SU-DHL-6 (cell line): ENCODE measurements around the gene SLC28A3.

Source experiments
- H2AFZ ChIP-seq: fragments of 200-600 bp; sonication (generic); 2 replicates; pipeline ENCODE4 v1.6.1; 2014; ENCODE audit warnings: low read depth, mild to moderate bottlenecking, moderate library complexity, mixed read lengths, antibody characterized with exemption, low read length; ENCODE audit not compliant: severe bottlenecking
- H3F3A ChIP-seq: fragments of 200-600 bp; shearing (Covaris generic); 2 replicates; pipeline ENCODE4 v1.6.0; 2016; ENCODE audit warnings: antibody characterized with exemption, mild to moderate bottlenecking; ENCODE audit not compliant: insufficient read depth
- H3K27ac ChIP-seq: fragments of 200-600 bp; sonication (generic); 2 replicates; pipeline ENCODE4 v1.5.1; 2016; ENCODE audit warnings: low read depth, mild to moderate bottlenecking, low read length, moderate library complexity, mixed read lengths
- H3K27me3 ChIP-seq: fragments of 200-600 bp; sonication (generic), shearing (Covaris generic); 2 replicates; pipeline ENCODE4 v1.6.0; 2014; ENCODE audit warnings: mild to moderate bottlenecking, low read length
- H3K36me3 ChIP-seq: fragments of 200-600 bp; sonication (generic); 2 replicates; pipeline ENCODE4 v1.6.1; 2014; ENCODE audit warnings: mild to moderate bottlenecking, low read length, mixed read lengths
- H3K4me2 ChIP-seq: fragments of 300-600, 200-600 bp; shearing (Covaris generic), sonication (generic); 2 replicates; pipeline ENCODE4 v1.6.0; 2014; ENCODE audit warnings: low read length, low read depth, mild to moderate bottlenecking; ENCODE audit not compliant: poor library complexity, severe bottlenecking
- H3K4me3 ChIP-seq: fragments of 200-600 bp; sonication (generic); 2 replicates; pipeline ENCODE4 v1.5.1; 2014; ENCODE audit warnings: antibody characterized with exemption, low read length, mild to moderate bottlenecking, mixed read lengths; ENCODE audit not compliant: insufficient read depth, poor library complexity, severe bottlenecking
- H3K79me2 ChIP-seq: fragments of 200-600 bp; sonication (generic); 2 replicates; pipeline ENCODE4 v1.6.1; 2014; ENCODE audit warnings: mild to moderate bottlenecking, low read length, moderate library complexity; ENCODE audit not compliant: insufficient read depth
- H3K9ac ChIP-seq: fragments of 200-600 bp; sonication (generic); 2 replicates; pipeline ENCODE4 v1.7.0; 2014; ENCODE audit warnings: mild to moderate bottlenecking, low read length
- H3K9me2 ChIP-seq: fragments of 200-600 bp; sonication (generic); replicated peaks from 2 replicates; pipeline ENCODE4 v1.6.1; 2014; ENCODE audit warnings: low read length; ENCODE audit not compliant: insufficient read depth
- H3K9me3 ChIP-seq: fragments of 200-600 bp; sonication (generic); 2 replicates; pipeline ENCODE4 v1.6.1; 2014; ENCODE audit warnings: low read length, mixed read lengths; ENCODE audit not compliant: insufficient read depth
- H4K20me1 ChIP-seq: fragments of 200-600 bp; sonication (generic); 2 replicates; pipeline ENCODE4 v1.6.1; 2014; ENCODE audit warnings: low read depth, mild to moderate bottlenecking, antibody characterized with exemption, low read length, moderate library complexity, mixed read lengths
- CTCF ChIP-seq: fragments of 200-600 bp; sonication (generic); IDR thresholded peaks from one replicate; pipeline ENCODE4 v1.5.1; 2017; ENCODE audit warnings: antibody characterized with exemption, mild to moderate bottlenecking, low read length, moderate library complexity; ENCODE audit not compliant: insufficient read depth, poor library complexity, severe bottlenecking
- EZH2phosphoT487 ChIP-seq: fragments of 200-600 bp; sonication (generic), shearing (Covaris generic); conservative IDR thresholded peaks from 2 replicates; pipeline ENCODE4 v1.6.1; 2018; ENCODE audit warnings: mild to moderate bottlenecking, antibody characterized with exemption, low read length, moderate library complexity, mixed read lengths

SLC28A3 gene

GRCh38 chr9:84258371-84258770 is 82.2 kb downstream of the SLC28A3 start:
- no peaks in the 10 kb centered on the region for H3K36me3 ChIP-seq
- no peak overlapping the region for H3K9ac ChIP-seq
- TF ChIP-seq CTCF, result no peak
- no peak for TF ChIP-seq EZH2phosphoT487
- H3K9me2 ChIP-seq, result no peaks in the 10 kb centered on the region
- no peaks in the 10 kb centered on the region for H3F3A ChIP-seq
- H3K27me3 ChIP-seq, result no peaks in the 10 kb centered on the region
- no peak overlapping the region for H3K4me2 ChIP-seq
- no peaks in the 10 kb centered on the region for H3K9me3 ChIP-seq
- no peak overlapping the region for H3K27ac ChIP-seq
- no peaks in the 10 kb centered on the region for H3K79me2 ChIP-seq
- H4K20me1 ChIP-seq, result no peaks in the 10 kb centered on the region
- H3K4me3 ChIP-seq, result no peak overlapping the region
- H2AFZ ChIP-seq, result no peak overlapping the region

- H2AFZ ChIP-seq, result no peak overlapping the region
- H3K9ac ChIP-seq, result no peak overlapping the region
- no peaks in the 10 kb centered on the region for H3F3A ChIP-seq
- no peak for TF ChIP-seq EZH2phosphoT487
- no peak for TF ChIP-seq CTCF
- no peaks in the 10 kb centered on the region for H4K20me1 ChIP-seq
- H3K79me2 ChIP-seq, result no peaks in the 10 kb centered on the region
- no peak overlapping the region for H3K27ac ChIP-seq
- no peaks in the 10 kb centered on the region for H3K36me3 ChIP-seq
- H3K4me2 ChIP-seq, result no peak overlapping the region
- no peaks in the 10 kb centered on the region for H3K9me2 ChIP-seq
- no peak overlapping the region for H3K4me3 ChIP-seq
- no peaks in the 10 kb centered on the region for H3K27me3 ChIP-seq
- H3K9me3 ChIP-seq, result no peaks in the 10 kb centered on the region
Measured at GRCh38 chr9:84255696-84256095, 84.9 kb downstream of the SLC28A3 start.

- H3F3A ChIP-seq, result no peaks in the 10 kb centered on the region
- no peaks in the 10 kb centered on the region for H3K27me3 ChIP-seq
- H3K9me2 ChIP-seq, result no peaks in the 10 kb centered on the region
- H3K9me3 ChIP-seq, result no peaks in the 10 kb centered on the region
- H3K4me2 ChIP-seq, result no peak overlapping the region
- TF ChIP-seq EZH2phosphoT487, result no peak
- no peak for TF ChIP-seq CTCF
- no peak overlapping the region for H3K4me3 ChIP-seq
- H3K9ac ChIP-seq, result no peak overlapping the region
- H3K79me2 ChIP-seq, result no peaks in the 10 kb centered on the region
- H2AFZ ChIP-seq, result no peak overlapping the region
- H4K20me1 ChIP-seq, result no peaks in the 10 kb centered on the region
- H3K36me3 ChIP-seq, result no peaks in the 10 kb centered on the region
- no peak overlapping the region for H3K27ac ChIP-seq
Measured at GRCh38 chr9:84254972-84255371, 85.6 kb downstream of the SLC28A3 start.

GRCh38 chr9:84251921-84252320 is 88.6 kb downstream of the SLC28A3 start:
- no peaks in the 10 kb centered on the region for H3K9me2 ChIP-seq
- no peak overlapping the region for H3K4me2 ChIP-seq
- H3K9ac ChIP-seq, result no peak overlapping the region
- H3K36me3 ChIP-seq, result no peaks in the 10 kb centered on the region
- H3K27me3 ChIP-seq, result no peaks in the 10 kb centered on the region
- no peaks in the 10 kb centered on the region for H3K79me2 ChIP-seq
- no peak overlapping the region for H2AFZ ChIP-seq
- no peaks in the 10 kb centered on the region for H3K9me3 ChIP-seq
- H3K27ac ChIP-seq, result no peak overlapping the region
- no peaks in the 10 kb centered on the region for H4K20me1 ChIP-seq
- no peaks in the 10 kb centered on the region for H3F3A ChIP-seq
- H3K4me3 ChIP-seq, result no peak overlapping the region
- TF ChIP-seq EZH2phosphoT487 (no peak), CTCF (no peak)
